Measurements from ENCODE around the gene CERS6. TPM values are rescaled to one million over a fixed set of nuclear protein-coding genes. Genes with fewer than 3 reads are reported as not detected.

Gene CERS6
- total and polyA plus RNA-seq, 2 of the 8 experiments (the other 6 are each of a cell fraction or from before 2014, with no cell fraction given) = 6.8 to 28.2 TPM

Small RNA genes within 50 kb of the gene (microRNA-seq; reads per million reads assigned to microRNA genes)
- gene MIR4774 (ENCODE audit: borderline microRNAs expressed in 2 of 2, borderline number of aligned reads in 2 of 2, borderline replicate concordance in 1 of 2) = 0 to 0.61 reads per million in 2 experiments

Small RNA genes within 50 kb of the gene (small RNA-seq; reads per million reads assigned to genes)
- gene MIR4774 (ENCODE audit: insufficient read depth) (0.51 reads per million), gene RN7SL813P (ENCODE audit: insufficient read depth) (not detected), gene RNU6-766P (ENCODE audit: insufficient read depth) (not detected)

Other genes starting within 250 kb of the CERS6 start
- 23.7 and 23.8 TPM in 2 replicates for gene STK39, start 208.7 kb upstream of the CERS6 start, total RNA-seq (2021; fragmentation: NEBNext Ultra II Directional; extraction: Animal tissue kit (Norgen Biotek cat#: 25700))
- 9.8 and 13.7 TPM in 2 replicates for gene STK39, start 208.7 kb upstream of the CERS6 start, polyA plus RNA-seq (2011; rRNA removed)